GM21515 (cell line): ENCODE measurements around the gene RALB.

Source experiments
- ATAC-seq: cut with Tn5 transposase; IDR thresholded peaks from one replicate; pipeline ENCODE4 v1.9.1; 2021; ENCODE audit not compliant: unreplicated experiment

Gene RALB

GRCh38 chr2:120330946-120331822, 78.5 kb downstream of the RALB start:
- ATAC-seq = no peak

- ATAC-seq = no peak
Observed at GRCh38 chr2:120331903-120332302, 79.3 kb downstream of the RALB start.

DNA sequence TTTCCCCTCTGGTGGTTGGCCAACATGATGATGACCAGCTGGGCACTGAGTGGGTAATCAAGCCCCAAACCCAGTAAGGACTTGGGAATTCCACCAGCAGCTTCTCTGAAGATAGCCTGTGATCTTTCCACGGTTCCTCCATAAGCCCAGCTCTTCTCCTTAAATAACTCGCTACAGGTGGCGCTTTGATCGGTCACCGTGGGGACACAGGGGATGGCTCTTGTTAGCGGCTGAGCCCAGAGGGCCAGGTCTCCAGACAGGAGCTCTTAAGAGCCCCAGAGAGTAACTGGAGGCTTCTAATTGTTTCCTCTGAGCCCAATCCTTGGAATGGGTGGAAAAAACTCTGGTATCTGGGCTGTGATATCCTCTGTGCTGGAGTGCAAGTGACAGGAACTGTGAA, 79.7 kb downstream of the RALB start:
- ATAC-seq = no peak

- ATAC-seq = no peak
Observed at GRCh38 chr2:120334068-120334467, 81.4 kb downstream of the RALB start.

- no peak for ATAC-seq
Observed at GRCh38 chr2:120336749-120337148, 84.1 kb downstream of the RALB start.

- ATAC-seq = no peak
Observed at GRCh38 chr2:120338015-120338414, 85.4 kb downstream of the RALB start.

DNA sequence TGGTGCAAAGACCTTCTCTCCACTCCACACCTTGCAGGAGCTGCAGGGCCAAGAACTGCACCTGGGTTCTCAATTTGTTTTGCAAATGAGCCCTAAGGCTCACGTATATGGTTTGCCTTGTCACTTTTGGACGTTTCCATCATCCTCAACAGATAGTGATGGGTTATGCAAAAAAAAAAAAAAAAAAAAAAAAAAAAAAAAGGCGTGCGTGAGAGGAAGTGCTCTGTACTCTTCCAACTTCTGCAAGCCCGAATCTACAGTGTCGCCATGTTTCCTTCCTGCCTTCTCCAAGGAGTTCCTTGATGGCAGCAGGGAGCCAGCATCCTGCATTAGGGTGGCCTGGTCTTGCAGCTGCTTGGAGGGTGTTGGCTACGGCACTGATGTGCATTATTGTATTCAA, 89.3 kb downstream of the RALB start:
- ATAC-seq = no peak

DNA sequence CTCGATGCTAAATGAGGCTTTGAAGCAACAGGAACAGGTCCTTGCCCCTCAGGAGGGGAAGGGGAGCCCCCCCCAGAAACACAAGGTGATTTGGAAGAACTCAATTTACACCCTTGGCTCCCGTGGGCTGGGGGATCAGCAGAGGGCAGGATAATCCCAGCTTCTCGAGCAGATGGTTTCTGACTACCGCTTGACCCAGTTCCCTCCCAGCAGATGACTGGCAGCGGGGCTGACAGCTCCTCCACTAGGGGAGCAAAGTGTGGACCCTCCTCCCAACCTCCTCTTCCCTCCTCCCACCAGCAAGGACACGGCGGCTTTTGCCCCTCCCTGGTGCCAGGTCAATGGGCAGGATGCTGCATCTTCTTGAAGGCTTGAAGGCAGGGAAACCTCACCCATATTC, 89.8 kb downstream of the RALB start:
- ATAC-seq = no peak

DNA sequence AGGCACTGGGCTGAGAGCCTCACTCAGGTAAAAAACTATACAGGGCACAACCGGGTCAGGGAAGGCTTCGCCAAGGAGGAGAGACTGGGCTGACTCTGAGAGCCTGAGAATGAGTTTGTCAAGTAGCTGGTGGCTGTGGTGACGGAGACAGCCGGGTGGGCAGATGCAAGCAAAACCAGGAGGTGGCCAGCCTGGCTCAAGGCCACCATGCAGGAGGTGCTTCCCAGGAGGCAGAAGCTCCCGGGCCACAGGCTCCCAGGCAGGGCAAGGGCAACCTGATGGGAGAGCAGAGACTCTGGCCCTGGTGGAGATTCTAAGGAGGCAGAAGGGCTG, 90.4 kb downstream of the RALB start:
- ATAC-seq = no peak

DNA sequence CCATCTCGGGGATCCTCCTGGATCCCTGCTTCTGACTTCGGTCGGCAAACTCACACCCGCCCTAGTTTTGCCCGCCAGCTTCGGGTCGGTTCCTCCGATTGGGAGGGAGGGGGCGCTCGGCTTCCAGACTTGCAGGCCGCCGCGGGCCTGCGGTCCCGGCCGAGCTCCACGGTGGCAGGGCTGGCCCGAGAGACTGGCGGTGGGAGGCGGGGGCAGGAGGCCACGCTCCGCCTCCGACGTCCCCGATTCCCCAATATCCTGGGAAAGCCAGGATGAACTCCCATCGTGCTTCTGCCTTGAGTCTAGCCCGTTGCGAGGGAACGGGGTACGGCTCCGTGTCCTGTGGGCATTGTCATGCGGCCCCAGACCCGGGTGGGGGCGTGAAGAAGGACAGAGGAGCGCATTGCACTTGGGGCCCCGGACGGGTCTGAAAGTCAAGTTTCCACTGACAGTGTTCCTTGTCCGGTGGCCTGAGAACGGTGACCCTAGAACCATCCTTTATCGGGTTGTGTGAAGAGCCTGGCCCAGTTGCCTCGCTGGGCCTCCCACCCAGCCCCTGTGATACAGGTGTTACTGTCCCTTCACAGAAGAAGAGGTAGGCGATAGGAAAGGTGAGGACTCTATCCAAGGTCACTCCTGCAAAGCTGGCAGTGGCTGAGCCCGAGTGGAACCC, 90.9 kb downstream of the RALB start:
- no peak for ATAC-seq
